HCT116 (cell line): ENCODE measurements around the gene RNF150.

ENCODE experiments used
- CEBPB ChIP-seq: IDR thresholded peaks from 2 replicates; pipeline ENCODE4 v1.6.1; 2012; ENCODE audit warnings: low read depth
- CTCF ChIP-seq, 3 experiments: fragments of 200-600 bp in 1 of 3; sonication (generic) in 1 of 3; IDR thresholded peaks in 2 of 3; conservative IDR thresholded peaks in 1 of 3; 2 replicates each; pipeline ENCODE4 v1.5.1; 2012 to 2017; ENCODE audit warnings: low read depth in 2 of 3, low read length in 2 of 3, antibody characterized with exemption in 1 of 3, borderline replicate concordance in 1 of 3, control low read depth in 1 of 3, mild to moderate bottlenecking in 1 of 3, mixed read lengths in 1 of 3, mixed run types in 1 of 3, moderate library complexity in 1 of 3; ENCODE audit not compliant: insufficient read depth in 1 of 3
- EZH2phosphoT487 ChIP-seq: fragments of 200-600 bp; IDR thresholded peaks from 2 replicates; pipeline ENCODE4 v1.6.1; 2018; ENCODE audit warnings: antibody characterized with exemption, borderline replicate concordance
- POLR2A ChIP-seq: IDR thresholded peaks from 2 replicates; pipeline ENCODE4 v1.7.0; 2011; ENCODE audit warnings: borderline replicate concordance; ENCODE audit not compliant: insufficient read depth, insufficient read length; ENCODE audit errors: extremely low read depth
- POLR2AphosphoS5 ChIP-seq: IDR thresholded peaks from 2 replicates; pipeline ENCODE4 v1.6.1; 2011; ENCODE audit warnings: mild to moderate bottlenecking, low read depth, low read length, moderate library complexity
- RAD21 ChIP-seq: IDR thresholded peaks from 2 replicates; pipeline ENCODE4 v1.6.1; 2012; ENCODE audit warnings: low read depth, mild to moderate bottlenecking
- REST ChIP-seq: IDR thresholded peaks from 2 replicates; pipeline ENCODE4 v1.6.1; 2012; ENCODE audit warnings: low read depth
- SP1 ChIP-seq: IDR thresholded peaks from 2 replicates; pipeline ENCODE4 v1.6.1; 2012; ENCODE audit warnings: low read depth
- ZFX ChIP-seq: fragments of 450-650 bp; IDR thresholded peaks from 2 replicates; pipeline ENCODE4 v1.6.1; 2017
- ZNF274 ChIP-seq: fragments of 200-500 bp; sonication (Bioruptor generic); IDR thresholded peaks from 2 replicates; pipeline ENCODE4 v1.6.1; 2014; ENCODE audit warnings: mild to moderate bottlenecking, low read depth, low read length, inconsistent platforms

GRCh38 chr4:141133999-141134995 lies 1.0 kb upstream of the RNF150 start:
- TF ChIP-seq POLR2A (no peak), EZH2phosphoT487 (no peak), SP1 (no peak), REST (no peak), ZFX (no peak), POLR2AphosphoS5 (no peak), RAD21 (no peak), ZNF274 (no peak), CTCF (IDR thresholded peaks at IDR 0.05 in 2 of 3, conservative IDR thresholded peaks at IDR 0.05 in 1 of 3; ENCODE audit: borderline replicate concordance in 1 of 3, insufficient read depth in 1 of 3, low read depth in 2 of 3, low read length in 2 of 3) (no peak), CEBPB (no peak)
